K562 (cell line): ENCODE measurements around the gene LY6G6D. TPM values are rescaled to one million over a fixed set of nuclear protein-coding genes. Genes with fewer than 3 reads are reported as not detected.

Experiments
- CC2D1A ChIP-seq: fragments of 450-650 bp; IDR thresholded peaks from 2 replicates; pipeline ENCODE4 v1.6.1; 2017; ENCODE audit warnings: mild to moderate bottlenecking
- CEBPG ChIP-seq, 3 experiments: fragments of 200-800 bp in 1 of 3; sonication (Bioruptor generic) in 1 of 3; sonication (generic) in 1 of 3; formaldehyde crosslinking in 1 of 3; IDR thresholded peaks in 2 of 3; conservative IDR thresholded peaks in 1 of 3; 2 replicates each; pipeline versions ENCODE4 v1.6.1 to v1.8.0; 2016 to 2022; ENCODE audit warnings: missing compliant biosample characterization in 2 of 3, missing genetic modification characterization in 2 of 3, mild to moderate bottlenecking in 1 of 3, missing genetic modification reagents in 1 of 3
- EP400 ChIP-seq: fragments of 450-650 bp; IDR thresholded peaks from 2 replicates; pipeline ENCODE4 v1.6.1; 2017; ENCODE audit warnings: antibody characterized with exemption, mild to moderate bottlenecking, moderate library complexity
- GATA2 ChIP-seq: sonication (generic); formaldehyde crosslinking; IDR thresholded peaks from 2 replicates; pipeline ENCODE4 v1.4.0; 2020; ENCODE audit warnings: mild to moderate bottlenecking, missing genetic modification reagents
- ILF3 ChIP-seq: fragments of 450-650 bp; IDR thresholded peaks from 2 replicates; pipeline ENCODE4 v1.6.1; 2018; ENCODE audit warnings: antibody characterized with exemption, mild to moderate bottlenecking, moderate library complexity, borderline replicate concordance
- NFE2L1 ChIP-seq: fragments of 450-650 bp; IDR thresholded peaks from 2 replicates; pipeline ENCODE4 v1.6.1; 2016; ENCODE audit warnings: missing genetic modification characterization, low read depth, mild to moderate bottlenecking, missing compliant biosample characterization, moderate library complexity, borderline replicate concordance
- RBM25 ChIP-seq: fragments of 200-400 bp; formaldehyde crosslinking; IDR thresholded peaks from 2 replicates; pipeline ENCODE4 v1.6.1; 2018; ENCODE audit warnings: low read length, low read depth, moderate library complexity; ENCODE audit not compliant: severe bottlenecking
- SMAD2 ChIP-seq: fragments of 150-350 bp; IDR thresholded peaks from 2 replicates; pipeline ENCODE4 v1.6.1; 2014; ENCODE audit warnings: low read depth, mild to moderate bottlenecking, low read length
- SOX6 ChIP-seq: fragments of 450-650 bp; IDR thresholded peaks from 2 replicates; pipeline ENCODE4 v1.6.1; 2014; ENCODE audit warnings: mild to moderate bottlenecking
- SRF ChIP-seq, 2 experiments: fragments of 250-450, 450-650 bp in 1 of 2; sonication (Bioruptor Pico) in 1 of 2; sonication (generic) in 1 of 2; formaldehyde crosslinking; IDR thresholded peaks; 2 replicates each; pipeline versions ENCODE4 v1.5.0 to v1.5.1; 2020 to 2022; ENCODE audit warnings: mild to moderate bottlenecking in 1 of 2, missing genetic modification reagents in 1 of 2
- ZEB2 ChIP-seq: fragments of 450-650 bp; IDR thresholded peaks from 2 replicates; pipeline ENCODE4 v1.6.1; 2016
- ZFP36 ChIP-seq: fragments of 150-350 bp; IDR thresholded peaks from 2 replicates; pipeline ENCODE4 v1.6.1; 2018; ENCODE audit warnings: low read length, low read depth; ENCODE audit not compliant: partially characterized antibody
- ZNF444 ChIP-seq: fragments of 250-450 bp; sonication (Bioruptor Pico); IDR thresholded peaks from 2 replicates; pipeline ENCODE4 v1.4.0; 2020; ENCODE audit warnings: mild to moderate bottlenecking, moderate library complexity
- ZNF785 ChIP-seq: fragments of 250-450 bp; sonication (Bioruptor Pico); IDR thresholded peaks from 2 replicates; pipeline ENCODE4 v1.4.0; 2020; ENCODE audit warnings: mild to moderate bottlenecking
- polyA plus RNA-seq, 8 experiments: library from polyadenylated mRNA; depleted of rRNA in 4 of 8; stranded (reverse) in 5 of 8; unstranded in 3 of 8; fragments of >200 nt; fragmentation: Nextera tagmentation in 2 of 8; fragmentation: Illumina TruSeq in 1 of 8; extraction: Ambion mirVana in 2 of 8; extraction: Trizol in 1 of 8; gene quantifications; 2 replicates each; pipeline versions ENCODE4 v1.2.1 to v1.2.3, GENCODE V29; 2011 to 2014; ENCODE audit warnings: inconsistent platforms in 1 of 8, missing spikeins in 1 of 8
- total RNA-seq, 7 experiments: library from RNA; depleted of rRNA in 6 of 7; stranded (reverse); fragments of >200 nt in 6 of 7; fragmentation: Illumina TruSeq in 2 of 7; extraction: Trizol in 2 of 7; gene quantifications; 2 replicates each; pipeline versions ENCODE4 v1.2.1 to v1.2.3, GENCODE V29; 2011 to 2021; ENCODE audit warnings: low replicate concordance in 1 of 7
- TF ChIP-seq, protein P1 (sequence below): fragments of 450-650 bp; IDR thresholded peaks from 2 replicates; pipeline ENCODE4 v1.7.0; 2016; ENCODE audit warnings: borderline replicate concordance
- TF ChIP-seq, protein P2 (sequence below): fragments of 450-650 bp; IDR thresholded peaks from 2 replicates; pipeline ENCODE4 v1.6.1; 2018; ENCODE audit warnings: mild to moderate bottlenecking, low read depth; ENCODE audit not compliant: partially characterized antibody
- TF ChIP-seq, protein P3 (sequence below): fragments of 250-450 bp; sonication (Bioruptor Pico); IDR thresholded peaks from 2 replicates; pipeline ENCODE4 v1.6.1; 2021; ENCODE audit warnings: mild to moderate bottlenecking
- TF ChIP-seq, protein P4 (sequence below): fragments of 450-650 bp; IDR thresholded peaks from 2 replicates; pipeline ENCODE4 v1.6.1; 2016; ENCODE audit warnings: borderline replicate concordance
- TF ChIP-seq, protein P5 (sequence below): fragments of 450-650 bp; IDR thresholded peaks from 2 replicates; pipeline ENCODE4 v1.6.1; 2017; ENCODE audit warnings: antibody characterized with exemption

Gene LY6G6D
- total and polyA plus RNA-seq, 9 of the 15 experiments (the other 6 are each of a cell fraction or from before 2014, with no cell fraction given), result 0.30 to 0.38 TPM; not detected in 7

DNA sequence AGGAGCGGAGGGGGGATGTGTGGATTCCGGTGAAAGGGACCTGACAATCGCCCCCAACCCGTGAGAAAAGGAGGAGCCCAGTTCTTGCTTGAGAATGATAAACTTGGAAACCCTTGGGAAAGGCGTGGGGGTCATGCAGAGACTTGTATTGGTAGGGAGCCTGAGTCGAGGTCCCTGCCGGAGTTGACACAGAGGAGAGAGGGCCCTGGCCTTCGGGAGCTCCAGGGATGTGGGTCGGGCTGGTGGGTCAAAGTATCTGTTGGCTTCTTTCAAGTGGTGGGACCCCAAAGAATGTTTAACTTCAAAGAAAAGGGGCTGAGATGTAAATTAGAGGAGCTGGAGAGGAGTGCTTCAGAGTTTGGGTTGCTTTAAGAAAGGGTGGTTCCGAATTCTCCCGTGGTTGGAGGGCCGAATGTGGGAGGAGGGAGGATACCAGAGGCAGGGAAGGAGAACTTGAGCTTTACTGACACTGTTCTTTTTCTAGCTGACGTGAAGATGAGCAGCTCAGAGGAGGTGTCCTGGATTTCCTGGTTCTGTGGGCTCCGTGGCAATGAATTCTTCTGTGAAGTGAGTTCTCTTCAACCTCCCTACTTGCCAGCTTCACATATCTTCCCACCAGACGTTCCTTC is 48.7 kb upstream of the LY6G6D start (continued):
- TF ChIP-seq, protein P1, sequence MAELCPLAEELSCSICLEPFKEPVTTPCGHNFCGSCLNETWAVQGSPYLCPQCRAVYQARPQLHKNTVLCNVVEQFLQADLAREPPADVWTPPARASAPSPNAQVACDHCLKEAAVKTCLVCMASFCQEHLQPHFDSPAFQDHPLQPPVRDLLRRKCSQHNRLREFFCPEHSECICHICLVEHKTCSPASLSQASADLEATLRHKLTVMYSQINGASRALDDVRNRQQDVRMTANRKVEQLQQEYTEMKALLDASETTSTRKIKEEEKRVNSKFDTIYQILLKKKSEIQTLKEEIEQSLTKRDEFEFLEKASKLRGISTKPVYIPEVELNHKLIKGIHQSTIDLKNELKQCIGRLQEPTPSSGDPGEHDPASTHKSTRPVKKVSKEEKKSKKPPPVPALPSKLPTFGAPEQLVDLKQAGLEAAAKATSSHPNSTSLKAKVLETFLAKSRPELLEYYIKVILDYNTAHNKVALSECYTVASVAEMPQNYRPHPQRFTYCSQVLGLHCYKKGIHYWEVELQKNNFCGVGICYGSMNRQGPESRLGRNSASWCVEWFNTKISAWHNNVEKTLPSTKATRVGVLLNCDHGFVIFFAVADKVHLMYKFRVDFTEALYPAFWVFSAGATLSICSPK, result 0 out of 2 replicates have a peak, but pooled peaks have one; percentile 67
- no peak for TF ChIP-seq ZFP36
- TF ChIP-seq, protein P2, sequence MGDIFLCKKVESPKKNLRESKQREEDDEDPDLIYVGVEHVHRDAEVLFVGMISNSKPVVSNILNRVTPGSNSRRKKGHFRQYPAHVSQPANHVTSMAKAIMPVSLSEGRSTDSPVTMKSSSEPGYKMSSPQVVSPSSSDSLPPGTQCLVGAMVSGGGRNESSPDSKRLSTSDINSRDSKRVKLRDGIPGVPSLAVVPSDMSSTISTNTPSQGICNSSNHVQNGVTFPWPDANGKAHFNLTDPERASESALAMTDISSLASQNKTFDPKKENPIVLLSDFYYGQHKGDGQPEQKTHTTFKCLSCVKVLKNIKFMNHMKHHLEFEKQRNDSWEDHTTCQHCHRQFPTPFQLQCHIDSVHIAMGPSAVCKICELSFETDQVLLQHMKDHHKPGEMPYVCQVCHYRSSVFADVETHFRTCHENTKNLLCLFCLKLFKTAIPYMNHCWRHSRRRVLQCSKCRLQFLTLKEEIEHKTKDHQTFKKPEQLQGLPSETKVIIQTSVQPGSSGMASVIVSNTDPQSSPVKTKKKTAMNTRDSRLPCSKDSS, result peak; percentile 35
- no peak for TF ChIP-seq ZNF785
- TF ChIP-seq ILF3, result no peak
- TF ChIP-seq SRF (CRISPR knock-in tag; IDR thresholded peaks at IDR 0.05), result 0 out of 4 replicates have a peak, but pooled peaks of 1 of the 2 experiments have one; percentile 56
- no peak for TF ChIP-seq SOX6
- TF ChIP-seq ZEB2, result peak; percentile 26; the same call in 1 of the 2 replicates
- TF ChIP-seq ZNF444, result 0 out of 2 replicates have a peak, but pooled peaks have one; percentile 47
- TF ChIP-seq NFE2L1, result no peak
- no peak for TF ChIP-seq GATA2 (CRISPR knock-in tag)
- TF ChIP-seq SMAD2, result no peak
- no peak; the same call in 1 of the 2 replicates for TF ChIP-seq CEBPG (CRISPR knock-in tag; IDR thresholded peaks at IDR 0.05)
- no peak for TF ChIP-seq CEBPG (tag; conservative IDR thresholded peaks at IDR 0.05 in 1 of 2, IDR thresholded peaks at IDR 0.05 in 1 of 2)
- no peak for TF ChIP-seq EP400
- TF ChIP-seq, protein P3, sequence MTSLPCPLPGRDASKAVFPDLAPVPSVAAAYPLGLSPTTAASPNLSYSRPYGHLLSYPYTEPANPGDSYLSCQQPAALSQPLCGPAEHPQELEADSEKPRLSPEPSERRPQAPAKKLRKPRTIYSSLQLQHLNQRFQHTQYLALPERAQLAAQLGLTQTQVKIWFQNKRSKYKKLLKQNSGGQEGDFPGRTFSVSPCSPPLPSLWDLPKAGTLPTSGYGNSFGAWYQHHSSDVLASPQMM (CRISPR knock-in tag), result no peak
- peak; percentile 68; the same call in 1 of the 2 replicates for TF ChIP-seq CC2D1A
- no peak for TF ChIP-seq RBM25
- TF ChIP-seq, protein P4, sequence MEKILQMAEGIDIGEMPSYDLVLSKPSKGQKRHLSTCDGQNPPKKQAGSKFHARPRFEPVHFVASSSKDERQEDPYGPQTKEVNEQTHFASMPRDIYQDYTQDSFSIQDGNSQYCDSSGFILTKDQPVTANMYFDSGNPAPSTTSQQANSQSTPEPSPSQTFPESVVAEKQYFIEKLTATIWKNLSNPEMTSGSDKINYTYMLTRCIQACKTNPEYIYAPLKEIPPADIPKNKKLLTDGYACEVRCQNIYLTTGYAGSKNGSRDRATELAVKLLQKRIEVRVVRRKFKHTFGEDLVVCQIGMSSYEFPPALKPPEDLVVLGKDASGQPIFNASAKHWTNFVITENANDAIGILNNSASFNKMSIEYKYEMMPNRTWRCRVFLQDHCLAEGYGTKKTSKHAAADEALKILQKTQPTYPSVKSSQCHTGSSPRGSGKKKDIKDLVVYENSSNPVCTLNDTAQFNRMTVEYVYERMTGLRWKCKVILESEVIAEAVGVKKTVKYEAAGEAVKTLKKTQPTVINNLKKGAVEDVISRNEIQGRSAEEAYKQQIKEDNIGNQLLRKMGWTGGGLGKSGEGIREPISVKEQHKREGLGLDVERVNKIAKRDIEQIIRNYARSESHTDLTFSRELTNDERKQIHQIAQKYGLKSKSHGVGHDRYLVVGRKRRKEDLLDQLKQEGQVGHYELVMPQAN, result no peak; the same call in 1 of the 2 replicates
- TF ChIP-seq, protein P5, sequence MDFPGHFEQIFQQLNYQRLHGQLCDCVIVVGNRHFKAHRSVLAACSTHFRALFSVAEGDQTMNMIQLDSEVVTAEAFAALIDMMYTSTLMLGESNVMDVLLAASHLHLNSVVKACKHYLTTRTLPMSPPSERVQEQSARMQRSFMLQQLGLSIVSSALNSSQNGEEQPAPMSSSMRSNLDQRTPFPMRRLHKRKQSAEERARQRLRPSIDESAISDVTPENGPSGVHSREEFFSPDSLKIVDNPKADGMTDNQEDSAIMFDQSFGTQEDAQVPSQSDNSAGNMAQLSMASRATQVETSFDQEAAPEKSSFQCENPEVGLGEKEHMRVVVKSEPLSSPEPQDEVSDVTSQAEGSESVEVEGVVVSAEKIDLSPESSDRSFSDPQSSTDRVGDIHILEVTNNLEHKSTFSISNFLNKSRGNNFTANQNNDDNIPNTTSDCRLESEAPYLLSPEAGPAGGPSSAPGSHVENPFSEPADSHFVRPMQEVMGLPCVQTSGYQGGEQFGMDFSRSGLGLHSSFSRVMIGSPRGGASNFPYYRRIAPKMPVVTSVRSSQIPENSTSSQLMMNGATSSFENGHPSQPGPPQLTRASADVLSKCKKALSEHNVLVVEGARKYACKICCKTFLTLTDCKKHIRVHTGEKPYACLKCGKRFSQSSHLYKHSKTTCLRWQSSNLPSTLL, result no peak
